ENCODE results near the gene ADCY9.
"Not testable (repeated sequence)": the region's sequence is repeated elsewhere in the genome, so short reads cannot be mapped to it uniquely, and the experiment has no call there.

Gene ADCY9

DNA sequence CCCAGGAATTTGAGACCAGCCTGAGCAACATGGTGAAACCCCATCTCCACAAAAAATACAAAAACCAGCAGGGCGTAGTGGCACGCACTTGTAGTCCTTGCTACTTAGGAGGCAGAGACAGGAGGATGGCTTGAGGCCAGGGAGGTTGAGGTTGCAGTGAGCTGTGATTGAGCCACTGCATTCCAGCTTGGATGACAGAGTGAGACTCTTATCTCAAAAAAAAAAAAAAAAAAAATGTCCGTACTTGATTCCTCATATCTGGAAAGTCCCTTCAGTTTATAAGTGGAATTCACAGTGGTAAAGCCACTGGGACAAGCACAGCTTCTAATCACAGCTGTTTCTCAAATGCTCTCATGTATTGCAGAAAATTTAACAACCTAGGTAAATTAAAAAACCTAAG lies 157.1 kb downstream of the ADCY9 start:
- in situ Hi-C loops (cut with MboI; ENCODE audit: low sequenced_read_pairs): no loop called here

DNA sequence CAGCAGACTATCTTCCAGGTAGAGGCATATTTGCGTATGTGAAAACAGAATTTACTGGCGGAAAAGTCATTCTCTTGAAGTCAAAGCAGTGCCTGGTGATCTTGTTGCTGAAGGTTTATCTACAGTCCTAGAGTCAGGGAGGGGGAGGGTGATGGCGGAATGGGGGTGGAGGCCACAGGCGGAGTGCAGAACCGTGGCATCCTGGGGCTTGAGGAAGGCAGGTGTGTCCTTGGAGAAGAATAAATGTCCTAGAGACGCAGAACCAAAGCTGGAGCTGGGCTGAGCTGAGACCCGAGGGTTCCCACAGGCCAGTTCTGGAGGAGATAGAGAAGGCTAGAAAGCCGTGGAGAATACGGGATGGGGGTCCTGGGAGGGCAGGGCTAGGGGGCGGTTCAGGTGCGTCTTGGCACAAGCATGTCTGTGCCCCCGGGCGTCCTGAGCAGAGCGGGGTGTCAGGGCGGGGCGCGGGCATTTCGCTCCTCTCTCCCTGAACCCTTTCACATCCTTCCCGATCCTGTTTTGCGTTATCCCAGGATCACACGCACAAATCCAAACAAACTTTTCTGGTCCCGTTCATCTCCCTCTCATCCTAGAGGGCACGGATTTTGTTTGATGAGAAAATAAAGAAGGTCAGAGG lies 158.8 kb downstream of the ADCY9 start:
- in situ Hi-C loops (cut with MboI; ENCODE audit: low sequenced_read_pairs): no loop called here

DNA sequence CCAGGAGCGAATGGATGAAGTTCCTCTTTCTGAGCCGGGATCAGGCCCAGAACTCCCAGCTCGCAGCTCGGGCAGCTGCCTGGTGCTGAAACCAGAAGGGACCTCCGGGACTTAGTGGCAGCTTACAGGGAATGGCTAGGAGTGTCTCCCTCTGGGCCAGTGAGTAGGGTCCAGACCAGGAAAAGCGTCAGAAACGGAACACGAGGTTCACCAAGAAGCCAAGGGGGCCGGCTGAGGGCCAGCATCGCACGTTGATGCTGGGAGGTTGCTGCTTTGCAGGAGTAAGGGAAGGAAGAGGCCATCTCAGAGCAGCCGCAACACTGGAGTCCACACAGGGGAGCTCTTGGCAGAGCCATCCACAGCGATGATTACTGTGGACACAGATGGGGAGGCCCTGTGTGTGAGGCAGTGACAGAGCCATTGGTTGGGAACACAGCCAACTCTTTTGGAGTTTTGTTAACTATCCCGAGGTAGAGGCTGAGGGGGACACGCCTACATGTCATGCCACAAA lies 161.8 kb downstream of the ADCY9 start:
- in situ Hi-C loops (cut with MboI; ENCODE audit: low sequenced_read_pairs): no loop called here

DNA sequence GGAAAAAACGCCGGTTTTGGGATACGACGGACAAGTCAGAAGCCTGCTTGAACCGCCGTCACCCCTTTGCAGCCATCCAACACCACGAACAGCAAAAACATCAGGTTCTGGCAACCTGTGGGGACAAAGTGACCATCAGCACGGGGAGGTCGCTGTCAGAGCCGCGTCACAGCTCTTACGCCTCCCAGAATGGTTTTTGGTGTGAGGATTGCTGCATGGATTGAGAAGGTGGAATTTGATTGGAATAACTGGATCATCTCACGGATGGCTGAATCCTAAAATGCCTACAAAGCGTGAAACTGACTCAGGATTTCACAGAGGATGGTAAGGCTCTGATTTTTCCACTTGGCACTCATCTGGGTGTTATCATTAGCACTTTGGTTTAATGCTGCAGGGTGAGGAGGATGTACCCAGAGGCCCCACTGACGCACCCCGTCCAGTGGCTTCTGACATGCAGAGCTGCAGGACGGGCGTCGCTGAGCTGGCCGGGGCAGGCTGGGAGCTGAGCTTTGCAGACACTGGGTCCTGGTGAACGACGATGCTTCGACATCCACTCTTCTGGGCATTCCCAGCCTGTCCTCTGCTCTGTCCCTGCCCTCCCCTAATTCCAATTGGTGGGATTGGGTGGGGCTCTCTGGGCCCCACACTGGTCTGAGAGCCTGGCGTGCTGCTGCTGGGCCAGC lies 162.4 kb downstream of the ADCY9 start:
- in situ Hi-C loops (cut with MboI; ENCODE audit: low sequenced_read_pairs): no loop called here

DNA sequence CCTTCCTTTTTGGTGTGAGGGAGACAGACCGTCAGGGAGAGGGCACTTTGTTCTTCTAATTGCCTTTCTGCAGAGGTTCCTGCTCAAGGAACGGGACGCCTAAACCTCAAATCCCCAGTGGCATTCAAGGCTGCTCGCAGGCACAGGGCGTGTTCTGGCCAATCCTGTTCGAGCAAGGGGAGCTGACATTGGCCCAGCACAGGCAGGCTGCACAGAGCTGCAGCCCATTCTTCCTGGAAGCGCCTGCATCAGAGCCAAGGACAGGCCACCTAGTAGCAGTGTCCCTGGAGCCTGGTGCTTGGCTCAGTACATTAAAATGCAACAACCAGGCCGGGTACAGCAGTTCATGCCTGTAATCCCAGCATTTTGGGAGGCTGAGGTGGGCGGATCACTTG lies 163.5 kb downstream of the ADCY9 start:
- in situ Hi-C loops (cut with MboI; ENCODE audit: low sequenced_read_pairs): no loop called here

DNA sequence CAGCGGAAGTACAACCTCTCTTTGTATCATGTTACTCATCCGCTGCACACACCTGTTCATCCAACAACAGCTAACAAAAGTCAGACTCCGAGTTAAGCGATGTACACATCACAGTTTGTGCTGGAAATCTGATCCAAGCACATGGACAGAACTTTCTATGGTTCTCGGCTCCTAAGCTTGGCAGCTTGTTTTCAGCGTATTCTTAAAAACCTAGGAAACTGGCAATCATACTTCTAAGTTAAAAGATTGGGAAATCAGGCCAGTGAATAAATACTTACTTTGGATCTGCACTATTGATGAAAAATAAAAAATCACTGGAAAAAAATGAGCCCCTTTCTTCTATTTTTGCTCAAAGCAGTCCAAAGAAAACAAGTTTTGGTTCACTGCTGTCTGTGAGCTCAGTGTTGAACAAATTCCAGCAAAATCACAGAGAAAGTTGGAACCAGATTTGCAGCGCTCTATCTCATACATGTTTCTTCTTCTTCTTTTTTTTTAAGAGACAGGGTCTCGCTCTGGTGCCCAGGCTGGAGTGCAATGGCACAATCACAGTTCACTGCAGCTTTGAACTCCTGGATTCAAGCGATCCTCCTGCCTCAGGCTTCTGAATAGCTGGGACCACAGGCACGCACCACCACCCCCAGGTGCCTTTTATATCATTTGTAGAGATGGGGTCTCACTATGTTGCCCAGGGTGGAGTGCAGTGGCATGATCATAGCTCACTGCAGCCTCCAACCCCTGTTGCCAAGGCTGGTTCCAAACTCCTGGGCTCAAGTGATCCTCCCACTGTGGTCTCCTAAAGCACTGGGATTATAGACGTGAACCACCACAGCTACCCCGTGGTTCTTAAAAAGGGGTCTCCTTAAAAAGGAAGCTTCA lies 164.1 kb downstream of the ADCY9 start:
- in situ Hi-C loops (cut with MboI; ENCODE audit: low sequenced_read_pairs): no loop called here

DNA sequence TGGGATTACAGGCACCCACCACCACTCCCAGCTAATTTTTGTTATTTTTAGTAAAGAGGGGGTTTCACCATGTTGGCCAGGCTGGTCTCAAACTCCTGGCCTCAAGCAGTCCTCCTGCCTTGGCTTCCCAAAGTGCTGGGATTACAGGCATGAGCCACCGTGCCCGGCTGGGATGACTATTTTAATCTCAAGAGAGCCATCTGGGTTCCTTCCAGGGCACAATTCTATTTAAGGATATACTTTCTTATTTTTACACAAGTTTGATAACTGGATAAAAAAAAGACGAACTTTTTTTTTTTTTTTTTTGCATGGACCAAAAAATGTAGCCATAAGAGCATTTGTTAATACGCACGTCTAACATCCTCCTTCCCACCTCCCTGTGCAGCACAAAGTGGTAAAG lies 164.9 kb downstream of the ADCY9 start:
- in situ Hi-C loops (cut with MboI; ENCODE audit: low sequenced_read_pairs): not testable (repeated sequence)

DNA sequence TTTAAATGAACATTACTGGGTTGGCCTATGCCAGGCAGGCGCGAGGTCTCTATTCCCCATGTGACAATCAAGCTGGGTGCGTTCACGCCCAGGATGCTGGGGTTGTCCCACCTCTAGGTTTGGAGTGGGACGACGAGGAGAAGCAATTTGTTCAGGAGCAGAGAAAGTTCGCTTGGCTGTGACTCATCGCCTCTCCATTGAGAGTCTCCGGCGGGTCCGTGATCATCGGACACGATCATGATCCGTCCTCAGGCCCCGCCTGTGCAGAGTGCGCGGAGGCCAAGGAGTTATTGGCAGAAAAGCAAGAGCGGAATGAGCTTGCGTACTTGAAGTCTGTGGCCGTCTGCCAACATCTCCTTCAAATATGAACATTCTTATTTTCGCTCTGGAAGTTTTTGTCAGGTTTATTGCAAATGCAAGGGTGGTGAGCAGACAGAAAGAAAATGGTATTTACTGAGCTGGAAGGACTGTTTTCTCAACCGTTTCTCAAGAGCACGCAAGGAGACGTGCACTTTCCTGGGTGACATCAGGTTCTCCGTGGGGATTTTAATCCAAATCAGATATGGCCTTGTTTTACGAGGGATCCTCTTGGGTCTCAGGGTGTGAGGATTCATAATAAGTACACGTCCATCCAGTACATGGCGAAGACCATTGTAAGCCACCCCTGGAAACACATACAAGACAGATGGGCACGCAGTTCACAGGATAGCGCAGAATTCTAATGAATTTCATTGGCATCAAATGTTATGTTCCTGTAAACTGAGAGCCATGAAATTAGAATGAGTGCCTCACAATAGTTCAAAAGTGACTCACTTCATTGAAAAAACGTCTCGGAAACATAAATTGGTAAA lies 165.7 kb downstream of the ADCY9 start:
- in situ Hi-C loops (cut with MboI; ENCODE audit: low sequenced_read_pairs): no loop called here

DNA sequence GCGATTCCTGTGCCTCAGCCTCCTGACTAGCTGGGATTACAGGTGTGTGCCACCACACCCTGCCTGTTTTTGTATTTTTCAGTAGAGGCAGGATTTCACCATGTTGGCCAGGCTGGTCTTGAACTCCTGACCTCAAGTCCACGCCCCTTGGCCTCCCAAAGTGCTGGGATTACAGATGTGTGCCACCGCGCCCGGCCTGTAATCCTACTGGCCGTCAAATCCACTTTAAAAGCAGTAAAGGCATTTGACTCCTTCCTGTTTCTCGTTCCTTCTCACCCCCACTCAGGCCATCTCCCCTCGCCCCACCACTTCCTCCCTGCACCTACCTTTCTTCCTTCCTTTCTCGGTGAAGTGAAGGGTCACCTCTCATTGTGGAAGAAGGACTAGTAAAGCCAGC lies 166.3 kb downstream of the ADCY9 start:
- in situ Hi-C loops (cut with MboI; ENCODE audit: low sequenced_read_pairs): no loop called here

DNA sequence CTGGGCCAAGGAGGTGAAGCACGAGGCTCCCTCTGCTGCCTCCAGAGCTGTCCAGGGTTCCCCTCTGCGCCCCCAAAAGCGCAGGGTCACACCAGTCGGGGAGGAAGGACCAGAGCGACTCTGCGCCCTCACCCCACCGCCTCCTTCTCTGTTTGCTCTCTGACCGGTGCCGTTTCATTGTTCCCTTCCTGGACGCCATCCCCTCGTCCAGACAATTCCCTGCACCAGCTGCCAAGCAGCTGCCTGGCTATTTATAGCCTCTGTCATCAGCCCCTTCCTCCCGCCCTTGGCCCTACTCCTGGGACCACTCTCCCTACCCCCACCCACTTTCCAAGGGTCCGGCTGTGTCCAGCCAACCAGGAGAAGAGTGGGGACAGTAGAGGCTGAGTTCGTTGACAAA lies 167.0 kb downstream of the ADCY9 start:
- in situ Hi-C loops (cut with MboI; ENCODE audit: low sequenced_read_pairs): no loop called here

DNA sequence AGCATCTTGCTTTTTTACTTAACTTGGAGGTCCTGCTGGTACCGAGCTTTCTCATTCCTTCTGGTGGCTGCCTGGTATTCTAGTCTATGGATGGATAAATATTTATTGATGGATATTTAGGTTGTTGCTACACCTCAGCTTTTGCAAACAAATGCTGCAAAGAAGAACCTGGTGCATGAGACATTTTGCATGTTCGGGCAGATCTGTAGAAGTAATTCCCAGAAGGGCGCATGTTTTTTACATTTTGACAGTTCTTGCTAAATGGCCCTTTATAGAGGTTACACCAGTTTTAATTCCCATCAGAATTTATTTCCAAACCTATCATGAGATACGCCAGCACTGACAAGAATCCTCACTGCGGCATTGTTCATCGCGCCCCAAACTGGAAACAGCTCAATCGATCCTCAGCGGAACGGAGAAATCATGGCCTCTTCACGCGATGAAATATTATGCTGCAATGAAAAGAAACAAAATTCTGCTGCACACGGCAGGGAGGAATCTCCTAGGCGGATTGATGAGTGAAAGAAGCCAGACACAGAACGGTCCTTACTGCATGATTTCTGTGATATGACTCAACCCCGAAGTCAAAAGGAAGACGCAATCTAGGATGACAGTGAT lies 167.8 kb downstream of the ADCY9 start:
- in situ Hi-C loops (cut with MboI; ENCODE audit: low sequenced_read_pairs): no loop called here

DNA sequence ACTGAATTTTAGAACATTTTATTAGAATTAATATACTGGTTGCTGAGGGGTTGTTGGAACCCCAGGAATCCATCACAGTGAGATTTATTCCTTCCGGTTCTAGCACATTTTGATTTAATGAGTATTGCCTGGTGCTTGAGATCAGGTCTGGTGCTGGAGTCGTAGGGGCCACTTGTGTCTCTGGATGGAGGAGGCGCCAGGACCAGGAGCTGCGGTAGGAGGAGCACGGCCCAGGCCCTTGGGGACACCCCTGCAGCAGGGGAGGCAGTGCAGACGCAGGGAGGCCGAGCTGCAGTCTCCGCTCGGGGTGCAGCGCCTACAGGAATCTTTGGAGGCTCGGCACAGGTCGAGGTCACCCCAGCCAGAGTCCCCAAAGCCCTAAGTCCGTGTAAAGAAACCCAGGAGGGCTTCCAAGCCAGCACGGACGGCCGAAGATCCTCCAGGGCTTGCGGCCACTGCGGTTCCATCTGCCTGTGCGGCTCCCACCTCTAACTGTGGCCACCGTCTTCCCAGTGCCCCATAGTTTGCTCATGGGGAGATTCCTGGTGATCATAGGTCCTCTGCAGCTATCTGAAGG lies 169.6 kb downstream of the ADCY9 start:
- in situ Hi-C loops (cut with MboI; ENCODE audit: low sequenced_read_pairs): no loop called here

DNA sequence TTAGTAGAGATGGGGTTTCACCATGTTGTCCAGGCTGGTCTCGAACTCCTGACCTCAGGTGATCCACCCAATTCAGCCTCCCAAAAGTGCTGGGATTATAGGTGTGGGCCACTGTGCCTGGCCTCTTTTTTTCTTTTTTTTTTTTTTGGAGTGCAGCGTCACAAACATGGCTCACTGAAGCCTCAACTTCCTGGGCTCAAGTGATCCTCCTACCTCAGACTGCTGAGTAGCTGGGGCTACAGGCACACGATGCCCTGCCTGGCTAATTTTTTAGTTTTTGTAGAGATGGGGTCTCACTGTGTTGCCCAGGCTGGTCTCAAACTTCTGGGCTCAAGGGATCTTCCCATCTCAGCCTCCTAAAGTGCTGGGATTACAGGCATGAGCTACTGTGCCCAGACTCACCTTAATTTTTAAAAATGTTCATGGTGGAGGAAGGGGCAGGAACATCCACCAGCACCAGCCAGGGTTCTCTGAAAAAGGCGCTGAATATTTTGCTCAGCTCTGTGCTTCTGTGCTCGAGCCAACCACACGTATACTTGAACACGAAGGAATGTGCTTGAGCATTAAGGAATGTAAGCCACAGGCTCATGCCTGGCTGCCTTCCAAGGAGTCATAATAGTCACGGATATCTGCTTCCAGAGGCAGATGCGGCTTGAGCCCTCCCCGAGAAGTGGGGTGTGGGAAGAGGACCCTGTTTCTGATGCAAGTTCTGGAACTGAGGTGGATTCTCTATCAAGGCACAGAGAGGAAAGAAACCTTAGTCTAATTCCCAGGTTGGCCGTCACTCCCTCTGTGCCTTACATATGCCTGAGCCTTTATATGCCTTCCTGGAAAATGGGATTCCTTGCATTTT lies 170.3 kb downstream of the ADCY9 start:
- in situ Hi-C loops (cut with MboI; ENCODE audit: low sequenced_read_pairs): no loop called here

DNA sequence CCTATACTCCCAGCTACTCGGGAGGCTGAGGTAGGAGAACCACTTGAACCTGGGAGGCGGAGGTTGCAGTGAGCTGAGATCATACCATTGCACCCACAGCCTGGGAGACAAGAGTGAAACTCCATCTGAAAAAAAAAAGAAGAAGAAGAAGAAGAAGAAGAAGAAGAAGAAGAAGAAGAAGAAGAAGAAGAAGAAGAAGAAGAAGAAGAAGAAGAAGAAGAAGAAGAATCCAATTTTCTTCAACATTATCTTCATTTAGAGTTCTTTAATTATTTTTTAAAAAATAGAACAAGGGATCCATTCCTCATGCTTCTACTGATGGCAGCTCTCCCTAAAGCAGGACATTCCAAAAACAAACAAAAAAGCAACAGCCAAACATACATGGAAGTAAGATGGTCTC lies 171.8 kb downstream of the ADCY9 start:
- in situ Hi-C loops (cut with MboI; ENCODE audit: low sequenced_read_pairs): not testable (repeated sequence)

DNA sequence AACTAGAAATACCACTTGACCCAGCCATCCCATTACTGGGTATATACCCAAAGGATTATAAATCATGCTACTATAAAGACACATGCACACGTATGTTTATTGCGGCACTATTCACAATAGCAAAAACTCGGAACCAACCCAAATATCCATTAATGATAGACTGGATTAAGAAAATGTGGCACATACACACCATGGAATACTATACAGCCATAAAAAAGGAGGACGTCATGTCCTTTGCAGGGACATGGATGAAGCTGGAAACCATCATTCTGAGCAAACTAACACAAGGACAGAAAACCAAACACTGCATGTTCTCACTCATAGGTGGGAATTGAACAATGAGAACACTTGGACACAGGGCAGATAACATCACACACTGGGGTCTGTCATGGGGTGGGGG lies 174.1 kb downstream of the ADCY9 start:
- in situ Hi-C loops (cut with MboI; ENCODE audit: low sequenced_read_pairs): not testable (repeated sequence)

DNA sequence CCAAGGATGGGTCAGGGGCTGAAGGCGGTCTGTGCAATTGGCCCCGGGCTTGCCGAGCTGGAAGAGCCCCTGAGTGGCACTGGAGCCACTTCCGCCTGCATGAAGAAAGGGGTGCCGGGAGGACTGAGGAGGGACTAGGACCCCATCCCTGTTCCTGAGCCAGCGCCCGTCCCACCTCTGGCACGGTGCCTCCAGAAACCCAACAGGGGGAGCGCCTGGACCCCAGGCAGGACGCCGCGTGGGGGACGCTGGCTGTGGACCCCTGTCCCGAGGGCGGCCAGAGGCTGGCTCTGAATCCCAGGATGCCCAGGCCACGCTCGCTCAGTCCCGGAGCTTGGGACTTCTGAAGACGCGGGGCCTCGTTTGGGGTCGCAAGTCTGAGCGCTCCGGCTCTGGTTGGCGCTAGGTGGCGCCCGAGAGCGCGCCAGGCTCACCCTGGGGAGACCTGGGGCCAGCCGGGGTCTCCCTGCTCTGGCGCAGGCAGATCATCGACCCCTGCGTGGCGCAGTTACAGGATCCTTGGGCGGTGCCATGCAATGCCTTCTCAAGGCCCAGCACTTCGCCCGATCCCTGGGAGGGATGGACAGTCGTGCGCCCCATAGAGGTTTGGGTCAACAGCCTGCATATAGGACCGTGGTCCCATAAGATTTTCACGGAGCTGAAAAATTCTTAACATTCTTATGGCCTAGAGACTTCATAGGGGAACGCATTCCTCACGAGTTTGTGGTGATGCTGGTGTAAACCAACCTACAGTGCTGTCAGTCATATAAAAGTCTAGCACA lies 177.2 kb downstream of the ADCY9 start:
- in situ Hi-C loops (cut with MboI; ENCODE audit: low sequenced_read_pairs): no loop called here

DNA sequence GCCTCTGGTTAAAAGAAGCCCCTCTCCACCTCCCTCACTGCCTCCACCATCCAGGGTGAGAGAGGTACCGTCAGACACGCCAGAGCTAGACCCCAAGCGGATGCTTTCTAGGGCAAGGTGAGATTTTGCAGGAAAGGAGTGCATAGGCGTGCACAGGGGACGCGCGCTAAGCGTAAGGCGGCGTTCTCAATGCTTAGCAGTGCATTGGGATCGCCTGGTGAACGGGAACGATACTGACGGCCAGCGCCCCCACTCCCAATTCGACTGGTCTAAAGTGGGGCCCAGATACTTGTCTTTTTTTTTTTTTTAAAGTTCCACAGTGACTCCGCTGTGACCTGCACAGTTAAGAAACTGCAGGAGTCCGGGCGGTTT lies 177.8 kb downstream of the ADCY9 start:
- in situ Hi-C loops (cut with MboI; ENCODE audit: low sequenced_read_pairs): no loop called here

DNA sequence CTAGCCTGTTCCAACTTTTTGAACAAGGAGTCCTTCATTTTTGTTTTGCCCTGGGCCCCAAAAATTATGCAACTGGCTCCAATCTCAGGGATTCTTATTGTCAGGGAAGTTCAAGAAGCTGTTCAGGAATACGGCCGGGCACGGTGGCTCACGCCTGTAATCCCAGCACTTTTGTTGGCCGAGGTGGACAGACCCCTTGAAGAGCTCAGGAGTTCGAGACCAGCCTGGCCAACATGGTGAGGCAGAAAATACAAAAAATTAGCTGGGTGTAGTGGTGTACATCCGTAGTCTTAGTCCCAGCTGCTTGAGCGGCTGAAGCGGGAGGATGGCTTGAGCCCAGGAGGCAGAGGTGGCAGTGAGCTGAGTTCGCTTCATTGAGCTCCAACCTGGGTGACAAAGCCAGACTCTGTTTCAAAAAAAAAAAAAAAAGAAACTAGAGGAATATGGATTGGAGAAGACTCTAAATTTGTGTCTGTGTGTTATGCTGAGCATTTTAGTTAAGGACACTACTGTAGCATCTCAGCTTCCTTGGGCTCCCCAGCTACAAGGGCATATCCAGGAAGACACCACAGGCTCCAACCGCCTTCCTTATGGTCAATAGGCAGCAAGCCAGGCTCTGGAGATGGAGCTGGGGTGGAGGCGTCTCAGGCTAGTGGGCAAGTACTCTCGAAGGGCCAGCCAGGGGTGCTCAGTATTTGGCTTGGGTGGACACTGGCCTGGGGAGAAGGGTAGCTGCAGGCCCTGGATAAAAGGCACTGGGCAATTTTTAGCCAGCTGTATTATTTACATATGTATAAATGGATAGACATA lies 179.0 kb downstream of the ADCY9 start:
- in situ Hi-C loops (cut with MboI; ENCODE audit: low sequenced_read_pairs): no loop called here

Measured in hTERT RPE-1 (cell line).